GM23338 (cell line): ENCODE data around the gene TRPC3. TPM values are rescaled to one million over a fixed set of nuclear protein-coding genes. Genes with fewer than 3 reads are reported as not detected.

Source experiments
- ATAC-seq: fragments of 200-7000 bp; cut with Tn5 transposase; 3 replicates; pipeline ENCODE4 v1.9.1; 2020
- DNase-seq: peaks from one replicate; pipeline ENCODE4 v3.0.0-alpha.2; 2015; ENCODE audit warnings: low spot score
- H2AFZ ChIP-seq: fragments of 200-600 bp; sonication (generic); 2 replicates; pipeline ENCODE4 v1.8.0; 2016; ENCODE audit warnings: antibody characterized with exemption, mild to moderate bottlenecking, moderate library complexity
- H3F3A ChIP-seq: fragments of 200-600 bp; sonication (generic); replicated peaks from 2 replicates; pipeline ENCODE4 v1.8.0; 2017; ENCODE audit warnings: antibody characterized with exemption, mixed run types, low read depth
- H3K27ac ChIP-seq: fragments of 200-600 bp; sonication (generic); 2 replicates; pipeline ENCODE4 v1.6.1; 2016; ENCODE audit warnings: low read depth
- H3K27me3 ChIP-seq: fragments of 200-600 bp; sonication (generic); 2 replicates; pipeline ENCODE4 v1.8.0; 2016; ENCODE audit warnings: mild to moderate bottlenecking, mixed run types, moderate library complexity; ENCODE audit not compliant: insufficient read depth
- H3K36me3 ChIP-seq: fragments of 200-600 bp; sonication (generic); 2 replicates; pipeline ENCODE4 v1.8.0; 2016; ENCODE audit warnings: mild to moderate bottlenecking; ENCODE audit not compliant: insufficient read depth
- H3K4me1 ChIP-seq: fragments of 200-600 bp; sonication (generic); 2 replicates; pipeline ENCODE4 v1.8.0; 2016; ENCODE audit warnings: mild to moderate bottlenecking, moderate library complexity; ENCODE audit not compliant: insufficient read depth
- H3K4me2 ChIP-seq: fragments of 200-600 bp; sonication (generic); 2 replicates; pipeline ENCODE4 v1.7.1; 2017; ENCODE audit warnings: mixed run types
- H3K4me3 ChIP-seq: fragments of 200-600 bp; sonication (generic); 2 replicates; pipeline ENCODE4 v1.6.1; 2016; ENCODE audit warnings: mixed run types
- H3K79me2 ChIP-seq: fragments of 200-600 bp; sonication (generic); replicated peaks from 2 replicates; pipeline ENCODE4 v1.8.0; 2017; ENCODE audit warnings: mild to moderate bottlenecking; ENCODE audit not compliant: insufficient read depth
- H3K9me2 ChIP-seq: fragments of 200-600 bp; sonication (generic); 2 replicates; pipeline ENCODE4 v1.8.0; 2017; ENCODE audit not compliant: insufficient read depth
- H4K20me1 ChIP-seq: fragments of 200-600 bp; sonication (generic); replicated peaks from 2 replicates; pipeline ENCODE4 v1.8.0; 2017; ENCODE audit warnings: mild to moderate bottlenecking; ENCODE audit not compliant: insufficient read depth
- H3K27ac Mint-ChIP-seq: 2 replicates; pipeline ENCODE4 v1.8.0; 2020; ENCODE audit warnings: inconsistent platforms, mild to moderate bottlenecking, moderate library complexity, mixed read lengths
- H3K27me3 Mint-ChIP-seq: 3 replicates; pipeline ENCODE4 v1.8.0; 2022; ENCODE audit warnings: low read depth, mild to moderate bottlenecking, moderate library complexity, mixed read lengths, inconsistent platforms; ENCODE audit not compliant: insufficient read depth, poor library complexity
- H3K36me3 Mint-ChIP-seq: 3 replicates; pipeline ENCODE4 v1.8.0; 2021; ENCODE audit warnings: low read depth, mild to moderate bottlenecking, inconsistent platforms, moderate library complexity, mixed read lengths
- H3K4me1 Mint-ChIP-seq: 3 replicates; pipeline ENCODE4 v1.8.0; 2020; ENCODE audit warnings: mild to moderate bottlenecking, inconsistent platforms, mixed read lengths
- H3K4me3 Mint-ChIP-seq: 3 replicates; pipeline ENCODE4 v1.8.0; 2021; ENCODE audit warnings: moderate library complexity, mild to moderate bottlenecking, inconsistent platforms, mixed read lengths
- H3K9me3 Mint-ChIP-seq: 3 replicates; pipeline ENCODE4 v1.8.0; 2020; ENCODE audit warnings: moderate library complexity, mild to moderate bottlenecking, inconsistent platforms, mixed read lengths
- ETS1 ChIP-seq: IDR thresholded peaks from 2 replicates; pipeline ENCODE4 v1.6.1; 2016; ENCODE audit warnings: antibody characterized with exemption
- EZH2 ChIP-seq: fragments of 200-600 bp; sonication (generic); IDR thresholded peaks from one replicate; pipeline ENCODE4 v1.8.0; 2017; ENCODE audit warnings: antibody characterized with exemption, mild to moderate bottlenecking, low read depth; ENCODE audit not compliant: unreplicated experiment
- JUNB ChIP-seq: IDR thresholded peaks from one replicate; pipeline ENCODE4 v1.6.1; 2016; ENCODE audit warnings: antibody characterized with exemption; ENCODE audit not compliant: unreplicated experiment
- NANOG ChIP-seq: IDR thresholded peaks from 2 replicates; pipeline ENCODE4 v1.6.1; 2016; ENCODE audit warnings: antibody characterized with exemption, borderline replicate concordance
- POLR2AphosphoS5 ChIP-seq: IDR thresholded peaks from 2 replicates; pipeline ENCODE4 v1.6.1; 2016; ENCODE audit warnings: antibody characterized with exemption, low read depth
- REST ChIP-seq: IDR thresholded peaks from one replicate; pipeline ENCODE4 v1.6.1; 2018; ENCODE audit warnings: antibody characterized with exemption; ENCODE audit not compliant: unreplicated experiment
- STAT1 ChIP-seq: IDR thresholded peaks from one replicate; pipeline ENCODE4 v1.6.1; 2016; ENCODE audit warnings: antibody characterized with exemption; ENCODE audit not compliant: unreplicated experiment
- ZNF462 ChIP-seq: fragments of 250-450 bp; sonication (Bioruptor Pico); IDR thresholded peaks from 2 replicates; pipeline ENCODE4 v1.5.0; 2020; ENCODE audit warnings: mild to moderate bottlenecking, moderate library complexity
- polyA plus RNA-seq: library from polyadenylated mRNA; unstranded; fragments of >200 nt; fragmentation: Nextera tagmentation; extraction: Ambion mirVana; gene quantifications from 2 replicates; pipeline ENCODE4 v1.2.1, GENCODE V29; 2016
- total RNA-seq: library from RNA; depleted of rRNA; stranded (reverse); fragments of >200 nt; shearing (Covaris generic); gene quantifications from 2 replicates; pipeline ENCODE4 v1.2.3, GENCODE V29; 2014
- TF ChIP-seq, protein P1 (sequence below), 2 experiments: fragments of 200-600 bp in 1 of 2; sonication (generic) in 1 of 2; conservative IDR thresholded peaks; 2 replicates each; pipeline versions ENCODE4 v1.5.1 to v1.6.1; 2016 to 2017; ENCODE audit warnings: antibody characterized with exemption in 2 of 2, low read depth in 2 of 2, mild to moderate bottlenecking in 2 of 2, moderate library complexity in 1 of 2

TRPC3 gene
- total and polyA plus RNA-seq, 2 experiments from 2014 or later = 0.44 to 1.0 TPM

DNA sequence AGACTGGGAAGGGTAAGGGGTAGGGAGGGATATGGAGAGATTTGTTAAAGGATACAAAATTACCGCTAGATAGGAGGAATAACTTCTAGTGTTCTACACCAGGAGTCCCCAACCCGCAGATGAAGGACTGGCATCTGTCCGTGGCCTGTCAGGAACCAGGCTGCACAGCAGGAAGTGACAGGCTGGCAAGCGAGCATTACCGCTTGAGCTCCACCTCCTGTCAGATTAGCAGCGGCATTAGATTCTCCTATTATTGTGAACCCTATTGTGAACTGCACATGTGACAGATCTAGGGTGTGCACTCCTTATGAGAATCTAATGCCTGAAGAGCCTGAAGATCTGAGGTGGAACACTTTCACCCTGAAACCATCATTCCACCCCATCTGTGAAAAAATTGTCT, 53.7 kb downstream of the TRPC3 start (continued):
- no peak for TF ChIP-seq ZNF462
- no peak for TF ChIP-seq EZH2

DNA sequence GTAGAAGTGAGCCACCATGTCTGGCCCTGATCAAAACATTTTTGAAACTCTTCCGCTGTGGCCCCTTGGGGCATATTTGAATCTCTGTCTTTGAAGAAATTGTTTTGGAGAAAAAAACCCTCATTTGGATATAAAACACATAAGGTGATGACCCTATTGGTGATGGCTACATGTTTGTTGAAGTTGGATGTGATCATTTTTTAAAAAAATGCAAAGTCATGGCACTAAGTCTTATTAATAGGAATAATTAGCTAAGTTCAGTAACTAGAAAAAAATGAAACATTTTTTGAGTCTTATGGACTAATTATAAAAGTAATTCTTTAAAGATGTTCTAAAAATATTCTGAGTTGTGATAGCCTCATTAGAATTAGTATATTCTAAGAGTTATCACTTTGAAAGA, 63.7 kb downstream of the TRPC3 start:
- no peak for DNase-seq
- Histone ChIP-seq H3K27ac (no peak overlapping the region), H4K20me1 (no peaks in the 10 kb centered on the region), H3K36me3 (no peaks in the 10 kb centered on the region), H3K27me3 (no peaks in the 10 kb centered on the region), H2AFZ (no peak overlapping the region), H3K4me2 (no peak overlapping the region), H3K79me2 (no peaks in the 10 kb centered on the region), H3K4me1 (no peaks in the 10 kb centered on the region; the same call in 1 of the 2 replicates), H3K9me2 (no peaks in the 10 kb centered on the region), H3K4me3 (no peak overlapping the region), H3F3A (no peaks in the 10 kb centered on the region)
- H3K27me3 Mint-ChIP-seq = peaks cover 3% of the 10 kb centered on the region
- no peak overlapping the region; the same call in 1 of the 2 replicates for H3K27ac Mint-ChIP-seq
- no peaks in the 10 kb centered on the region; the same call in 2 of the 3 replicates for H3K4me1 Mint-ChIP-seq
- H3K36me3 Mint-ChIP-seq = no peaks in the 10 kb centered on the region
- H3K4me3 Mint-ChIP-seq = no peak overlapping the region
- TF ChIP-seq NANOG (no peak), POLR2AphosphoS5 (no peak), ETS1 (no peak), EZH2 (no peak), JUNB (no peak), STAT1 (no peak), REST (no peak)
- TF ChIP-seq, protein P1, sequence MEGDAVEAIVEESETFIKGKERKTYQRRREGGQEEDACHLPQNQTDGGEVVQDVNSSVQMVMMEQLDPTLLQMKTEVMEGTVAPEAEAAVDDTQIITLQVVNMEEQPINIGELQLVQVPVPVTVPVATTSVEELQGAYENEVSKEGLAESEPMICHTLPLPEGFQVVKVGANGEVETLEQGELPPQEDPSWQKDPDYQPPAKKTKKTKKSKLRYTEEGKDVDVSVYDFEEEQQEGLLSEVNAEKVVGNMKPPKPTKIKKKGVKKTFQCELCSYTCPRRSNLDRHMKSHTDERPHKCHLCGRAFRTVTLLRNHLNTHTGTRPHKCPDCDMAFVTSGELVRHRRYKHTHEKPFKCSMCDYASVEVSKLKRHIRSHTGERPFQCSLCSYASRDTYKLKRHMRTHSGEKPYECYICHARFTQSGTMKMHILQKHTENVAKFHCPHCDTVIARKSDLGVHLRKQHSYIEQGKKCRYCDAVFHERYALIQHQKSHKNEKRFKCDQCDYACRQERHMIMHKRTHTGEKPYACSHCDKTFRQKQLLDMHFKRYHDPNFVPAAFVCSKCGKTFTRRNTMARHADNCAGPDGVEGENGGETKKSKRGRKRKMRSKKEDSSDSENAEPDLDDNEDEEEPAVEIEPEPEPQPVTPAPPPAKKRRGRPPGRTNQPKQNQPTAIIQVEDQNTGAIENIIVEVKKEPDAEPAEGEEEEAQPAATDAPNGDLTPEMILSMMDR (conservative IDR thresholded peaks at IDR 0.05; ENCODE audit: low read depth in 2 of 2) = no peak
- no peaks in the 10 kb centered on the region for H3K9me3 Mint-ChIP-seq
- ATAC-seq = no peak
